H9 (cell line): ENCODE data around the gene PALM2AKAP2. TPM values are rescaled to one million over a fixed set of nuclear protein-coding genes. Genes with fewer than 3 reads are reported as not detected.
A peak's percentile ranks its signal among the peaks of the same experiment; 100 is the strongest.

ENCODE experiments used
- DNase-seq: peaks from one replicate; pipeline ENCODE4 v3.0.0-alpha.2; 2017
- H2AFZ ChIP-seq: one replicate; pipeline ENCODE4 v1.6.1; 2013; ENCODE audit warnings: mild to moderate bottlenecking, low read length, control low read depth, moderate library complexity
- H2AK5ac ChIP-seq: 2 replicates; pipeline ENCODE4 v1.6.1; 2013; ENCODE audit warnings: low read length, control low read depth, mixed read lengths; ENCODE audit not compliant: insufficient read length
- H2BK120ac ChIP-seq: one replicate; pipeline ENCODE4 v1.6.1; 2013; ENCODE audit warnings: low read depth, mild to moderate bottlenecking, low read length, control low read depth, inconsistent platforms; ENCODE audit not compliant: poor library complexity, severe bottlenecking
- H2BK12ac ChIP-seq: 2 replicates; pipeline ENCODE4 v1.6.1; 2013; ENCODE audit warnings: low read length, control low read depth, mixed read lengths, low read depth; ENCODE audit not compliant: insufficient read length
- H2BK15ac ChIP-seq: 2 replicates; pipeline ENCODE4 v1.6.1; 2013; ENCODE audit warnings: low read depth, low read length, control low read depth
- H2BK20ac ChIP-seq: one replicate; pipeline ENCODE4 v1.6.1; 2013; ENCODE audit warnings: low read depth, mild to moderate bottlenecking, low read length, control low read depth, inconsistent platforms; ENCODE audit not compliant: poor library complexity, severe bottlenecking
- H2BK5ac ChIP-seq: 2 replicates; pipeline ENCODE4 v1.6.1; 2013; ENCODE audit warnings: low read length, control low read depth, mixed read lengths; ENCODE audit not compliant: insufficient read length
- H3K14ac ChIP-seq: 2 replicates; pipeline ENCODE4 v1.6.1; 2013; ENCODE audit warnings: low read length, control low read depth; ENCODE audit not compliant: insufficient read depth
- H3K18ac ChIP-seq: 2 replicates; pipeline ENCODE4 v1.6.1; 2013; ENCODE audit warnings: low read depth, mild to moderate bottlenecking, mixed read lengths, low read length, control low read depth; ENCODE audit not compliant: insufficient read length
- H3K23ac ChIP-seq: 2 replicates; pipeline ENCODE4 v1.6.1; 2013; ENCODE audit warnings: low read length, control low read depth, mixed read lengths, low read depth; ENCODE audit not compliant: insufficient read length
- H3K23me2 ChIP-seq: 2 replicates; pipeline ENCODE4 v1.6.1; 2013; ENCODE audit warnings: low read depth, mild to moderate bottlenecking, mixed read lengths, low read length, control low read depth; ENCODE audit not compliant: insufficient read length, poor library complexity, severe bottlenecking
- H3K27ac ChIP-seq: 2 replicates; pipeline ENCODE4 v1.5.1; 2013; ENCODE audit warnings: low read length, control low read depth, mixed read lengths, low read depth; ENCODE audit not compliant: insufficient read length
- H3K27me3 ChIP-seq: 2 replicates; pipeline ENCODE4 v1.6.1; 2013; ENCODE audit warnings: low read length, control low read depth, inconsistent platforms; ENCODE audit not compliant: insufficient read depth
- H3K4ac ChIP-seq: 2 replicates; pipeline ENCODE4 v1.6.1; 2013; ENCODE audit warnings: low read depth, mild to moderate bottlenecking, control low read depth, inconsistent platforms, low read length, moderate library complexity
- H3K4me1 ChIP-seq: 2 replicates; pipeline ENCODE4 v1.6.1; 2013; ENCODE audit warnings: low read length, control low read depth, inconsistent platforms; ENCODE audit not compliant: insufficient read depth
- H3K4me2 ChIP-seq: 2 replicates; pipeline ENCODE4 v1.6.1; 2013; ENCODE audit warnings: low read length, control low read depth, mixed read lengths; ENCODE audit not compliant: insufficient read length, insufficient read depth
- H3K56ac ChIP-seq: 2 replicates; pipeline ENCODE4 v1.6.1; 2013; ENCODE audit warnings: low read depth, mild to moderate bottlenecking, mixed read lengths, low read length, control low read depth; ENCODE audit not compliant: insufficient read length
- H3K79me1 ChIP-seq: 2 replicates; pipeline ENCODE4 v1.6.1; 2013; ENCODE audit warnings: low read depth, mild to moderate bottlenecking, moderate library complexity, low read length, control low read depth, inconsistent platforms; ENCODE audit not compliant: insufficient read depth, poor library complexity, severe bottlenecking
- H3K79me2 ChIP-seq: 2 replicates; pipeline ENCODE4 v1.6.1; 2013; ENCODE audit warnings: low read length, control low read depth, inconsistent platforms; ENCODE audit not compliant: insufficient read depth
- H3K9ac ChIP-seq: 2 replicates; pipeline ENCODE4 v1.6.1; 2013; ENCODE audit warnings: low read length, control low read depth, mixed read lengths; ENCODE audit not compliant: insufficient read length; ENCODE audit errors: extremely low read depth
- H3K9me3 ChIP-seq: one replicate; pipeline ENCODE4 v1.6.1; 2013; ENCODE audit warnings: low read depth, low read length, inconsistent platforms; ENCODE audit not compliant: control insufficient read depth
- H3T11ph ChIP-seq: one replicate; pipeline ENCODE4 v1.6.1; 2013; ENCODE audit warnings: mild to moderate bottlenecking, low read length, control low read depth, inconsistent platforms
- H4K20me1 ChIP-seq: one replicate; pipeline ENCODE4 v1.6.1; 2013; ENCODE audit not compliant: control insufficient read depth, insufficient read length, insufficient read depth
- H4K5ac ChIP-seq: 2 replicates; pipeline ENCODE4 v1.6.1; 2013; ENCODE audit warnings: low read depth, mild to moderate bottlenecking, mixed read lengths, low read length, control low read depth; ENCODE audit not compliant: insufficient read length
- H4K8ac ChIP-seq: replicated peaks from 2 replicates; pipeline ENCODE4 v1.6.1; 2013; ENCODE audit warnings: low read length, control low read depth, mixed read lengths, low read depth; ENCODE audit not compliant: insufficient read length
- H4K91ac ChIP-seq: 2 replicates; pipeline ENCODE4 v1.6.1; 2013; ENCODE audit warnings: low read depth, mild to moderate bottlenecking, moderate library complexity, mixed read lengths, low read length, control low read depth; ENCODE audit not compliant: insufficient read length
- H3K27ac Mint-ChIP-seq, 3 experiments: 2 replicates in 2 of 3; 3 replicates in 1 of 3; pipeline ENCODE4 v1.8.0; 2020 to 2021; ENCODE audit warnings: mixed read lengths in 3 of 3, mild to moderate bottlenecking in 1 of 3, moderate library complexity in 1 of 3
- H3K27me3 Mint-ChIP-seq: 2 replicates; pipeline ENCODE4 v1.8.0; 2021; ENCODE audit warnings: low read depth, mild to moderate bottlenecking, moderate library complexity, mixed read lengths
- H3K36me3 Mint-ChIP-seq, 3 experiments: 2 replicates in 2 of 3; 3 replicates in 1 of 3; pipeline ENCODE4 v1.8.0; 2020 to 2021; ENCODE audit warnings: low read depth in 3 of 3, mixed read lengths in 3 of 3; ENCODE audit not compliant: insufficient read depth in 1 of 3
- H3K4me1 Mint-ChIP-seq, 2 experiments: 2 replicates each; pipeline ENCODE4 v1.8.0; 2020; ENCODE audit warnings: mixed read lengths in 2 of 2
- H3K4me3 Mint-ChIP-seq, 2 experiments: 2 replicates in 1 of 2; 3 replicates in 1 of 2; pipeline ENCODE4 v1.8.0; 2020 to 2021; ENCODE audit warnings: mild to moderate bottlenecking in 2 of 2, mixed read lengths in 2 of 2, moderate library complexity in 1 of 2
- H3K9me3 Mint-ChIP-seq, 2 experiments: 2 replicates in 1 of 2; 3 replicates in 1 of 2; pipeline ENCODE4 v1.8.0; 2020; ENCODE audit warnings: mild to moderate bottlenecking in 2 of 2, mixed read lengths in 2 of 2, moderate library complexity in 1 of 2
- WGBS: extraction: QIAGEN DNeasy Blood & Tissue Kit; methylation state at CpG from one replicate; pipeline ENCODE4 v1.1.7; 2013; ENCODE audit warnings: missing lambda C conversion rate, low lambda C conversion rate, mixed read lengths; ENCODE audit not compliant: insufficient read length; ENCODE audit errors: extremely low coverage; 5-methylcytosine and 5-hydroxymethylcytosine counted together
- total RNA-seq: library from RNA; stranded (reverse); gene quantifications from 2 replicates; pipeline ENCODE4 v1.2.1, GENCODE V29; 2021
- TF ChIP-seq, protein P1 (sequence below): fragments of 200-600 bp; sonication (generic); conservative IDR thresholded peaks from 3 replicates; pipeline ENCODE4 v1.8.0; 2021; ENCODE audit warnings: antibody characterized with exemption, mild to moderate bottlenecking

The PALM2AKAP2 gene
- total RNA-seq, 1 experiment from 2014 or later: 3.6 TPM

DNA sequence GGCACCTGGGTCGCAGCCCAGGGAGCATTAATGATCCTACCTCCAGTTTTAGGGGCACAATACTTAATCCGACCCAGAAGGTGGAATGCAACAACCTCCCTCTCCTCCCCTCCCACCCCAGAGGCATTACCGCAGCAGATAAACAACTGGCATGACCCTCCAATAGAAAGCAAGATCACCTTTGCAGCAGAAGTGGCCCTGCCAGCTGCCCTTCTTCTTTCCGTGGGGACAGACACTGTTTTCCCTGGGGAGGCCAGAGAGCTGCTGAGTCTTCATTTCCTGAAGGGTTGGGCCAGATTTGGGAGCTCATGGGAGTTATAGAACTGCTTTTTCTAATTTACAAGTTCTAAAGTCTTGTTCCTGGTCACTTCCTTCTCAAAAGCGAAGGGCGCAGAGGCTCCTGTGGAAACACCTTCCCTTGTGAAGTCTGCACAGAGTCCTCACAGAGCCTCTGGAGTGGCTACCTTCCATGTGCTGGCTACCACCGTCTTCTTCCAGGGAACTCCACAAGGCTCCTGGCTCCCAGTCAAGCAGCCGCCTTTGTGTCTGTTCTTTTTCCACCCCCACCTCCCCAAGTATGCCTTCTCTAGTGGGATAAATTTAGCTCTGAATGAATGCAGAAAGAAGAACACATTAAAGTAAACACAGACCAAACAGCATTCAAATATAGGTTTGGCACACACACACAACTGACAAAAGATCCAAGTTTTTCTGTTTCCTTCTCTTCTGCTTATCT lies 8.0 kb upstream of the PALM2AKAP2 start:
- H3K23me2 ChIP-seq: no peaks in the 10 kb centered on the region
- no peak overlapping the region for H3K27ac ChIP-seq
- H3K27me3 ChIP-seq: no peaks in the 10 kb centered on the region
- Mint-ChIP-seq H3K4me1 (peaks cover 37 to 42% of the 10 kb centered on the region in 2 experiments), H3K27me3 (peaks cover 6% of the 10 kb centered on the region), H3K9me3 (no peaks in the 10 kb centered on the region), H3K27ac (peak overlapping the region; percentile 24 to 62 (median 42); a peak in 1 of 7 replicates), H3K4me3 (no peak overlapping the region), H3K36me3 (no peaks in the 10 kb centered on the region; a peak in 1 of 7 replicates)
- H2BK5ac ChIP-seq: no peak overlapping the region
- no peaks in the 10 kb centered on the region for H3K9me3 ChIP-seq
- H3K4me1 ChIP-seq: peaks cover 12% of the 10 kb centered on the region; the same call in 1 of the 2 replicates
- H2BK20ac ChIP-seq: no peak overlapping the region
- H4K91ac ChIP-seq: peak overlapping the region; percentile 77
- no peak overlapping the region for H2AK5ac ChIP-seq
- H4K8ac ChIP-seq: no peak overlapping the region
- H2BK12ac ChIP-seq: peak overlapping the region; percentile 77
- no peak overlapping the region for H2BK120ac ChIP-seq
- H3K79me1 ChIP-seq: no peaks in the 10 kb centered on the region
- no peak for DNase-seq
- no peak overlapping the region for H4K5ac ChIP-seq
- H3K79me2 ChIP-seq: no peaks in the 10 kb centered on the region
- no peak overlapping the region for H3T11ph ChIP-seq
- H3K9ac ChIP-seq: no peak overlapping the region
- peak overlapping the region; percentile 34 for H2AFZ ChIP-seq
- H4K20me1 ChIP-seq: no peaks in the 10 kb centered on the region
- no CpG with 5 or more reads among the region's 8 CpGs for WGBS
- H3K14ac ChIP-seq: peak overlapping the region; percentile 42; the same call in 1 of the 2 replicates
- H2BK15ac ChIP-seq: no peak overlapping the region
- no peak overlapping the region for H3K23ac ChIP-seq
- no peak overlapping the region for H3K4ac ChIP-seq
- TF ChIP-seq, protein P1, sequence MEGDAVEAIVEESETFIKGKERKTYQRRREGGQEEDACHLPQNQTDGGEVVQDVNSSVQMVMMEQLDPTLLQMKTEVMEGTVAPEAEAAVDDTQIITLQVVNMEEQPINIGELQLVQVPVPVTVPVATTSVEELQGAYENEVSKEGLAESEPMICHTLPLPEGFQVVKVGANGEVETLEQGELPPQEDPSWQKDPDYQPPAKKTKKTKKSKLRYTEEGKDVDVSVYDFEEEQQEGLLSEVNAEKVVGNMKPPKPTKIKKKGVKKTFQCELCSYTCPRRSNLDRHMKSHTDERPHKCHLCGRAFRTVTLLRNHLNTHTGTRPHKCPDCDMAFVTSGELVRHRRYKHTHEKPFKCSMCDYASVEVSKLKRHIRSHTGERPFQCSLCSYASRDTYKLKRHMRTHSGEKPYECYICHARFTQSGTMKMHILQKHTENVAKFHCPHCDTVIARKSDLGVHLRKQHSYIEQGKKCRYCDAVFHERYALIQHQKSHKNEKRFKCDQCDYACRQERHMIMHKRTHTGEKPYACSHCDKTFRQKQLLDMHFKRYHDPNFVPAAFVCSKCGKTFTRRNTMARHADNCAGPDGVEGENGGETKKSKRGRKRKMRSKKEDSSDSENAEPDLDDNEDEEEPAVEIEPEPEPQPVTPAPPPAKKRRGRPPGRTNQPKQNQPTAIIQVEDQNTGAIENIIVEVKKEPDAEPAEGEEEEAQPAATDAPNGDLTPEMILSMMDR: no peak
- H3K18ac ChIP-seq: peak overlapping the region; percentile 58
- no peak overlapping the region for H3K4me2 ChIP-seq
- H3K56ac ChIP-seq: no peak overlapping the region
